ENCODE measurements around the gene SLC51A.
A peak's percentile ranks its signal among the peaks of the same experiment; 100 is the strongest.

SLC51A gene

GRCh38 chr3:196217307-196218154, 1.2 kb downstream of the SLC51A start:
- DNase-seq: no peak

- DNase-seq: no peak
Measured at GRCh38 chr3:196218155-196218712, 1.9 kb downstream of the SLC51A start.

GRCh38 chr3:196219194-196219969, 3.0 kb downstream of the SLC51A start:
- DNase-seq: peak; percentile 86

GRCh38 chr3:196219970-196220311, 3.6 kb downstream of the SLC51A start:
- DNase-seq: no peak

- no peak for DNase-seq
Measured at GRCh38 chr3:196220587-196220986, 4.3 kb downstream of the SLC51A start.

- DNase-seq: no peak
Measured at GRCh38 chr3:196220991-196221390, 4.7 kb downstream of the SLC51A start.

- DNase-seq: peak; percentile 42
Measured at GRCh38 chr3:196222876-196223595, 6.7 kb downstream of the SLC51A start.

GRCh38 chr3:196225086-196225485, 8.8 kb downstream of the SLC51A start:
- DNase-seq: no peak

GRCh38 chr3:196225763-196226364, 9.5 kb downstream of the SLC51A start:
- DNase-seq: no peak

- DNase-seq: no peak
Measured at GRCh38 chr3:196227121-196227561, 10.8 kb downstream of the SLC51A start.

- DNase-seq: no peak
Measured at GRCh38 chr3:196227629-196228493, 11.5 kb downstream of the SLC51A start.

GRCh38 chr3:196232154-196232881, 16.0 kb downstream of the SLC51A start:
- no peak for DNase-seq

GRCh38 chr3:196232882-196233251, 16.5 kb downstream of the SLC51A start:
- no peak for DNase-seq

GRCh38 chr3:196235452-196236122, 19.3 kb downstream of the SLC51A start:
- DNase-seq: no peak

GRCh38 chr3:196236223-196236622, 19.9 kb downstream of the SLC51A start:
- DNase-seq: no peak

- no peak for DNase-seq
Measured at GRCh38 chr3:196237203-196237602, 20.9 kb downstream of the SLC51A start.

- DNase-seq: no peak
Measured at GRCh38 chr3:196238612-196239560, 22.6 kb downstream of the SLC51A start.

GRCh38 chr3:196240424-196240823, 24.1 kb downstream of the SLC51A start:
- DNase-seq: no peak

GRCh38 chr3:196241704-196242103, 25.4 kb downstream of the SLC51A start:
- no peak for DNase-seq
